GM18909 (cell line): ENCODE results near the gene CBFA2T3.

ENCODE experiments used
- ATAC-seq: cut with Tn5 transposase; IDR thresholded peaks from one replicate; pipeline ENCODE4 v1.9.1; 2021; ENCODE audit warnings: mild to moderate bottlenecking; ENCODE audit not compliant: unreplicated experiment, poor library complexity

Gene CBFA2T3

DNA sequence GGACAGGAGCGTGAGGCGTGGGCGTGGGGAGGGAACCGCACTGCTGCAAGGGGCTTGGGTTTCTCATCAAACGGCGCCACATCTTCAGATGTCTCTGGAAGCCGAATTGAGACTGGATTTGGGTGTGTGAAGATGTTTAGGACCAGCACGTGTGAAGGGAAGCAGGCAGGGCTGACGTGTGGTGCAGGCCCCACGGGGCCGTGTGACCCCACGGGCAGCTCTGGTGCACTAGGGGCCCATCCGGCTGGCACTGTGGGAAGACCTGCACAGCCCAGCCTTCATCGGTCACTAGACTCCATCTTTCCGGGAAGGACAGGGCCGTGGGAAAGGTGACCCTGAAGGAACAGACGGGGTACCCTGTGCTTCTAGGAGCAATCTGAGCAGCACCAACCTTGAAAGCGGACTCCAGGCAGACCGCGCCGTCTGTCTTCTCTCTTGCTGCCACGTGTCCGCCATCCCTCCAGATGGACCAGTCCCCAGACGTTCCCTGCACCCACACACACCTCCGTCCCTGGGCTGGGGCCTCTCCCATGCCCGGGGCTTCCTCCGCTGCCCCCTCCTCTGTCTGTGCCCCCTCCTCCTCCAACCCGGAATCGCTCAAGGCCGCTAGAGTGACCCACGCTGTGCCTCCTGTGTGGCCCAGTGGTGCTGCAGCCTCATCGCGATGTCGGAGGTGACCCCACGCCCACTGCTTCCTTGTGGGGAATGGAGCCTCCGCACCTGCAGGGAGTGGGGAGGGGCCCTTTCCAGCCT lies 23.4 kb upstream of the CBFA2T3 start:
- no peak for ATAC-seq

DNA sequence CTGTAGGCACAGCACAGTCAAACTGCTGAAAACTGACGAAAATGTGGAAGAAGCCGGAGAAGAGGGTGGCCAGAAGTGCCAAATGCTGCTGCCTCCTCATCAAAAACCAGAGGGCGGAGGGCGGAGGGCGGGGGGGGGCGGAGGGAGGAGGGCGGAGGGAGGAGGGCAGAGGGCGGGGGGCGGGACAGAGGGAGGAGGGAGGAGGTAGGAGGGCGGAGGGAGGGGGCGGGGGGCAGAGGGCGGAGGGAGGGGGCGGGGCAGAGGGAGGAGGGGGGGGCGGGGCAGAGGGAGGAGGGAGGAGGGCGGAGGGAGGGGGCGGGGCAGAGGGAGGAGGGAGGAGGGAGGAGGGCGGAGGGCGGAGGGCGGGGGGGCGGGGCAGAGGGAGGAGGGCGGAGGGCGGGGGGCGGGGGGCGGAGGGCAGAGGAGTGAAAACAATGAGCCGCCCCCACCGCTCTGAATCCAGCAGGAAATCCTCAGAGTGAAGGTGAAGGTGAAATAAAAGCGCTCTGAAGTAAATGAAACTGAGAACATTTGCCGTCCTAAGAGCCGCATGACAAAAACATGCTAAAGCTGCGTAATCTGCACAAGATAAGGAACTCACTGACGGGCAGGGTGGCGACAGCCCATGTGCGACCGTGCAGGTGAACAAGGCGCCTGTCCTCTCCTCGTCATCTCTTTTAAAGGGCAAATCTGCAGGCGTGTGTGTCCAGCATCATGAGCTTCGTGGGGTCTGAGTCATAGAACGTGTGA lies 22.6 kb upstream of the CBFA2T3 start:
- no peak for ATAC-seq

DNA sequence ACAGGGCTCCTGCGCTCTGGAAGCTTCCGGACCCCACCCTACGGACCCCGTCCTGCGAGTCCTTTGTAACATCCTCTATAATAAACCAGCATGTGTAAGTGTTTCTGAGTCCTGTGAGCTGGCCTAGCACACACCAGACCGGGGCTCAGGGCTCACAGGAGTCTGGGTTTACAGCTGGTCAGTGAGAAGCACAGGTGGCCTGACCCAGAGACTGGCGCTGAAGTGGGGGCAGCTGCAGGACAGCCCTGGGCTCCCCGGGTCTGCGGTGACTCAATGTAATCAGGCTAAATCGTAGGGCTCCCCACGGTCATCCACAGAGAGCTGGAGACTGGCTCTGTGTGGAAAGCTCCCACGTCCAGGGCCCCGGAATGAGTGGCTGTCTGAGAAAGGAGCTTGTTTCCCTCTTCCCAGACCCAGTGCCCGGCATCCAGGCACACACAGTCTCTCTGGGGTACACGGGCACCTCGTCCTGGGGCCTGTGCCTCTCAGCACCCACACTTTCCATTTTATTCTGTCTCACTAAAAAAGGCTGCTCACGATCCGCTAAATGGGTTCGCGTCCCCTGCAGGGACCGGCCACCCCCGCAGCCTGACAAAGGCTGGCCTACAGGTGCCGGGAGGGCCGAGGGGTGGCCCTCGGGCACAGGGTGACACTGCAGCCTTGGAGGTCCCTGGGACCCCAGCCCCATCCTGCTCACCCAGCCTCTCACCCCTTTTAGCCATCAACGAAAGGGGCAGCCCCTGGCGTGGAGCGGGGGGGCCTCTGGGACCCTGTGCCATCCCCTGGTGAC lies 18.9 kb upstream of the CBFA2T3 start:
- no peak for ATAC-seq

- ATAC-seq = no peak
These were observed 18.2 kb upstream of the CBFA2T3 start for GRCh38 chr16:88995194-88995593.

DNA sequence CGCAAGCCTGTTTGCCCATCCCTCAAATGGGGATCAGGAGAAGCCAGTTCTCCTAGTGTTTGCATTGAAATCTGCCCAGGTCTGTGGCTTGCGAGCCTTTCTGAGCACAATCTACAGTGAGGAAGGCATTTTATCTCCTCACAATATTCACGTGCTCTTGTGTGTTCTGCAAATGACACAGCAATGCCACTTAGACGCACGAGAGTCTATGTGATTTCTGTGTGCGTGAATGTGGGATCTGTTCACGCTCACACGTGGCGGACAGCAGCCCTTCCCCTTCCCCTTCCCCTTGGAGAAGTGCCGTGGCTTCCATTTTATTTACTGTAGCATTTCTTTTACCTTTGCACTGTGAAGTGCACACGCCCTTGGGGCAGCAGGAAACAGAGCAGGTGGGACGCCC lies 17.7 kb upstream of the CBFA2T3 start:
- ATAC-seq = no peak

- ATAC-seq = no peak
These were observed 17.1 kb upstream of the CBFA2T3 start for GRCh38 chr16:88993946-88994600.

GRCh38 chr16:88993166-88993761 lies 16.3 kb upstream of the CBFA2T3 start:
- no peak for ATAC-seq

GRCh38 chr16:88992351-88993165 lies 15.6 kb upstream of the CBFA2T3 start:
- no peak for ATAC-seq

DNA sequence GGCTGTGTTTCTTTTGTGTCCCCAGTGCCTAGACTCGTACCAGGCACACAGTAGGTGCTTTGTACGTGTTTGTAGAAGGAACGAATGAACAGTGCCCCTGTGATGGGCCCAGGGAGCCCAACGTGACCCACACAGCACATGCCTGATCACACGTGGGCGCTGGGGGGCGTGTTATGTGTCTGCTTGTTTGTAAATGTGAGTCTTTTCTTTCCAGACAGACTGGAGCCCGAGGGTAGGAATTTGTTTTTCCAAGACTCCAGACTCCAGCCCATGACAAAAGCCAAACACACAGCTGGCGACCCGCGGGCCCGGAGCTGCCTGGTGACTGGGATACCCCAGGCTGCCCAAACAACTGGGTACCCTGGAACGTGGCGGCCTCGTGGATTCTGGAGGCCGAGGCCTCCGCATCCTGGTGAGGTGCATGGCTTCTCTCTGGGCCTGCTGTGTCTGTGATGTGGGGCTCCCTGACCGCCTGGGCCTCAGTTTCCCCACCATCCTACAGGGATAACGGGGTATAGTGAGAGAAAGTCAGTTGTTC lies 14.9 kb upstream of the CBFA2T3 start:
- no peak for ATAC-seq

DNA sequence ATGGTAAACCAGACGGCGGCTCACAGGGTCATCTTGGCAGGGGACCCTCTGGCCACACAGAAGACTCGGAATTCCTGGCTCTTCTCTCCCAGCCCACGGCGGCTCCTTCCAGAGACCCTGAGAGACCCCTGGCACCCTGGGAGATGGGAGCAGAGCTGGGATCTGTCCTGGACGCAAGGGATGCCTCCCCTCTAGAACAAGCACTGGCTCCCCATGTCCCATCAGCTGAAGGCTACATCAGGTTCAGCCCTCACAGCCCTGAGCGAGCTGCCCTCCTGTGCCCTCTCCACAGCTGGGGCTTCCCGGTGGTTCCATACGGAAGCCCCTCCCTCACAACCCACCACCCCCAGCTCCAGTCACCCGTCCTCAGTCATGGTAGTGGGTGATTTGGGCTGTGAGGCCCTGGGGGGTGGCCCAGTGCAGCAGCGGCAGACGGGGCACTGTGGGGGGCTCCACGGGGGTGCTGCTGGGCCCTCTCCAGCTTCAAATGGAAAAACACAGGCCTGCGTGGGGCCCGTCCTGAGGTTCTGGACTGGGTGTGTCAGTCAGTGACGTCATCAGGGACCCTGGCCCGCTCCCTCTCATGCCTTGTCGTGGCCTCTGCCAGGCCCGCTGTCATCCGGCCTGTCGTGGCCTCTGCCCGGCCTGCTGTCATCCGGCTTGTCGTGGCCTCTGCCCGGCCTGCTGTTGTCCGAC lies 13.0 kb upstream of the CBFA2T3 start:
- no peak for ATAC-seq

DNA sequence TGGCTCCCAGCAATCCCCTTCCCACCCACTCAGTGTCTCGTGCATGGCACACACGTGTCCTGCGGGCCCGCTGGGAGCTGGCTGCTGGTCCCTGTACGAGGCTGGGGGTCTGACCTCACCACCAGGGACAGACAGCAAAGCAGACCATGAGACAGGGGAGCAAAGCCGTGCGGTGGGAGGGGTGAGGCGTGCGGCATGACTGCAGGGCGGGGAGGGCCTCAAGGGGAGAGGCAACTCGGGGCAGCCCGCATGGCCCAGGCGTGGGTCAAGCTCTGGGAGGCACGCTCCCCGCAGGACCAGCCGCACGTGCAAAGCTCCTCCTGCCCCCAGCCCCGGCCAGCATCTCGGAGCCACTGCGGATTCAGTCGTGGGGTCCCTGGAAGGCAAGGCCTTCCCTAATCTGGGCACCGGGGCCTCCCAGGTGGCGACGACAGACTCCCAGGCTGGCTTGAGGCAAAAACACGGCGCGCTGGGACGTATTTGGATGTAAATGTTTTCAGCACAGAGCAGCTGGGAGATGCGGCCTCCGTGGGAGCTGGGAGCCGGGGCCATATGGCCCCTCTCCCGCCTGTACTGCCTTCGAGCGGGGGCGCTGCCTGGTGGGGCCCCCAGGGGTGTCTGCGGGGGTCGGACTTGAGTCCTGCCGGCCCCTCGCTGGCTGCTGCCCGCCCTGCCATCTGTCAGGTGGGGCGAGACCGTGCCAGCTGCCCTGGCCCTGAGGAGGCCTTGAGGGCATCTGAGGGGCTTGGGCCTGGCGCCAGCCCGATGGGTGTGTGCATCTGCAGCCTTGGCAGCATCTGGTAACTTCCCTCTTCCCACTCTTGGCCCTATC lies 12.2 kb upstream of the CBFA2T3 start:
- ATAC-seq = no peak

DNA sequence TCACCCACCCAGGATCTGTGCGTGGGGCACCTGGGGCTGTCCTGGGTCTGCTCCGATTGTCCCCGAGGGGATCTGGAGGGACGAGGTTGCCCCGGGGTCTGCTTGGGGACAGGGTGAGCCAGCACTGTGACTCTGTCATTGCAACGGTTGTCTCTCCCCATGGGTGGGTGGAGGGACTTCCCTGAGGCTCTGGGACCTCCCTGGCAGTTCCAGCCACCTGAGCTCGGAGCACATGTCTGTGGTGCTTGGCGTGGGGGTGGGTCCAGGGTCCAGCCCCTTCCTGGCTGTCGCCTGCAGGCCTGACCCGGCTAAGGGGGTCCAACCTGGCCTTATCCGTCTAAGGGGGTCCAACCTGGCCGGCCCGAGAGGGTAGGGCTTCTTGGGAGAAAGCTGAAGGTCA lies 8.5 kb upstream of the CBFA2T3 start:
- ATAC-seq = no peak

DNA sequence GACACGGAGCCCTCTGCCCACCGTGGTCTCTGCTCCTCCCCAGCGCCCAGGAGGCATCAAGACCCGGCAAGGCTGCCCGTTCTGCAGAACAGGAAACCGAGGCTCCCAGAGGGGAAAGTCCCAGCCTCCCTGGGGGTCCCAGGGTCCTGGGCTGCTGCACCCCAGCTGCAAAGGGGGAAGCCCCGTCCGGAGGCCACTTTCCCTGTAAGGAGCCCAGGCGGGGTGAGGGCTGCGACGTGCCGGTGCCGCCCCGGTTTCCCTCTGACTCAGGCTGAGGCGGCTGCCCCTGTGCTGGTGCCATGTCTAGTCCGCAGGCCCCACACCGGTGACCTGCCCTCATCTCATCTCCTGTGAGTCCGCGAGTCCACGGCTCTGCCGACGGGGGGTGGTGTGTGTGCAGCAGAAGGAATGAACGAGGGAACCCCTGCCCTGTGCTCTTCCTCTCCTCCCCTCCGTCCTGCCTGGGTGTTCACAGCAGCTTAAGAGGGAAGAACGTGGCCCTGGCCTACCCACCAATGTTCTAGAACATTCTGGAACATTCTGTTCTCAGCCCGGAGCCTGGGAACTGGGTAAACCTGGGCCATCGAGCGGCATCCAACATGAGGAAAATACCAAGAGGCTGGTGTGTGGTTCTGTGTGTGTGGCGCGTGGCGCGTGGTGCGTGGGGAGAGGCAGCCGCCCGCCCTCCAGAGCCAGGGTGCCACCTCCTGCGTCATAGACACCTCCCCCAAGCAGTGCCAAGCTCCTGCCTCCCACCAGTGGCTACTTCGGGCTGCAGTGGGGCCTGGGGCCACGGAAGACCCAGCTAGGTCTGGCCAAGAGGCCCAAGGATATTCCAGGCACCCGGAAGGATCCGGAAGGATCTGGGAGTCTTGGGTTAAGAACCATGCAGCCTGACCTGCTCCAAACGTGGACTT lies 7.0 kb upstream of the CBFA2T3 start:
- no peak for ATAC-seq

- no peak for ATAC-seq
These were observed 6.2 kb upstream of the CBFA2T3 start for GRCh38 chr16:88983165-88983564.

- no peak for ATAC-seq
These were observed 5.5 kb upstream of the CBFA2T3 start for GRCh38 chr16:88982286-88983084.
